GM23338 (cell line): ENCODE data around the gene IFTAP. TPM values are rescaled to one million over a fixed set of nuclear protein-coding genes. Genes with fewer than 3 reads are reported as not detected.
"Not testable (repeated sequence)": the region's sequence is repeated elsewhere in the genome, so short reads cannot be mapped to it uniquely, and the experiment has no call there.

Source experiments
- ATAC-seq: fragments of 200-7000 bp; cut with Tn5 transposase; 3 replicates; pipeline ENCODE4 v1.9.1; 2020
- DNase-seq: peaks from one replicate; pipeline ENCODE4 v3.0.0-alpha.2; 2015; ENCODE audit warnings: low spot score
- H2AFZ ChIP-seq: fragments of 200-600 bp; sonication (generic); 2 replicates; pipeline ENCODE4 v1.8.0; 2016; ENCODE audit warnings: antibody characterized with exemption, mild to moderate bottlenecking, moderate library complexity
- H3F3A ChIP-seq: fragments of 200-600 bp; sonication (generic); replicated peaks from 2 replicates; pipeline ENCODE4 v1.8.0; 2017; ENCODE audit warnings: antibody characterized with exemption, mixed run types, low read depth
- H3K27ac ChIP-seq: fragments of 200-600 bp; sonication (generic); 2 replicates; pipeline ENCODE4 v1.6.1; 2016; ENCODE audit warnings: low read depth
- H3K27me3 ChIP-seq: fragments of 200-600 bp; sonication (generic); 2 replicates; pipeline ENCODE4 v1.8.0; 2016; ENCODE audit warnings: mild to moderate bottlenecking, mixed run types, moderate library complexity; ENCODE audit not compliant: insufficient read depth
- H3K36me3 ChIP-seq: fragments of 200-600 bp; sonication (generic); 2 replicates; pipeline ENCODE4 v1.8.0; 2016; ENCODE audit warnings: mild to moderate bottlenecking; ENCODE audit not compliant: insufficient read depth
- H3K4me1 ChIP-seq: fragments of 200-600 bp; sonication (generic); 2 replicates; pipeline ENCODE4 v1.8.0; 2016; ENCODE audit warnings: mild to moderate bottlenecking, moderate library complexity; ENCODE audit not compliant: insufficient read depth
- H3K4me2 ChIP-seq: fragments of 200-600 bp; sonication (generic); 2 replicates; pipeline ENCODE4 v1.7.1; 2017; ENCODE audit warnings: mixed run types
- H3K4me3 ChIP-seq: fragments of 200-600 bp; sonication (generic); 2 replicates; pipeline ENCODE4 v1.6.1; 2016; ENCODE audit warnings: mixed run types
- H3K79me2 ChIP-seq: fragments of 200-600 bp; sonication (generic); replicated peaks from 2 replicates; pipeline ENCODE4 v1.8.0; 2017; ENCODE audit warnings: mild to moderate bottlenecking; ENCODE audit not compliant: insufficient read depth
- H3K9me2 ChIP-seq: fragments of 200-600 bp; sonication (generic); 2 replicates; pipeline ENCODE4 v1.8.0; 2017; ENCODE audit not compliant: insufficient read depth
- H4K20me1 ChIP-seq: fragments of 200-600 bp; sonication (generic); replicated peaks from 2 replicates; pipeline ENCODE4 v1.8.0; 2017; ENCODE audit warnings: mild to moderate bottlenecking; ENCODE audit not compliant: insufficient read depth
- H3K27ac Mint-ChIP-seq: 2 replicates; pipeline ENCODE4 v1.8.0; 2020; ENCODE audit warnings: inconsistent platforms, mild to moderate bottlenecking, moderate library complexity, mixed read lengths
- H3K27me3 Mint-ChIP-seq: 3 replicates; pipeline ENCODE4 v1.8.0; 2022; ENCODE audit warnings: low read depth, mild to moderate bottlenecking, moderate library complexity, mixed read lengths, inconsistent platforms; ENCODE audit not compliant: insufficient read depth, poor library complexity
- H3K36me3 Mint-ChIP-seq: 3 replicates; pipeline ENCODE4 v1.8.0; 2021; ENCODE audit warnings: low read depth, mild to moderate bottlenecking, inconsistent platforms, moderate library complexity, mixed read lengths
- H3K4me1 Mint-ChIP-seq: 3 replicates; pipeline ENCODE4 v1.8.0; 2020; ENCODE audit warnings: mild to moderate bottlenecking, inconsistent platforms, mixed read lengths
- H3K4me3 Mint-ChIP-seq: 3 replicates; pipeline ENCODE4 v1.8.0; 2021; ENCODE audit warnings: moderate library complexity, mild to moderate bottlenecking, inconsistent platforms, mixed read lengths
- H3K9me3 Mint-ChIP-seq: 3 replicates; pipeline ENCODE4 v1.8.0; 2020; ENCODE audit warnings: moderate library complexity, mild to moderate bottlenecking, inconsistent platforms, mixed read lengths
- CREB1 ChIP-seq: fragments of 250-450 bp; sonication (Bioruptor Pico); IDR thresholded peaks from 2 replicates; pipeline ENCODE4 v1.5.0; 2020; ENCODE audit warnings: low read depth, mild to moderate bottlenecking, moderate library complexity
- EZH2 ChIP-seq: fragments of 200-600 bp; sonication (generic); IDR thresholded peaks from one replicate; pipeline ENCODE4 v1.8.0; 2017; ENCODE audit warnings: antibody characterized with exemption, mild to moderate bottlenecking, low read depth; ENCODE audit not compliant: unreplicated experiment
- EZH2phosphoT487 ChIP-seq: fragments of 200-600 bp; sonication (generic); IDR thresholded peaks from one replicate; pipeline ENCODE4 v1.8.1; 2018; ENCODE audit warnings: antibody characterized with exemption; ENCODE audit not compliant: unreplicated experiment
- JUNB ChIP-seq: IDR thresholded peaks from one replicate; pipeline ENCODE4 v1.6.1; 2016; ENCODE audit warnings: antibody characterized with exemption; ENCODE audit not compliant: unreplicated experiment
- NANOG ChIP-seq: IDR thresholded peaks from 2 replicates; pipeline ENCODE4 v1.6.1; 2016; ENCODE audit warnings: antibody characterized with exemption, borderline replicate concordance
- POLR2AphosphoS5 ChIP-seq: IDR thresholded peaks from 2 replicates; pipeline ENCODE4 v1.6.1; 2016; ENCODE audit warnings: antibody characterized with exemption, low read depth
- ZNF114 ChIP-seq: fragments of 250-450 bp; sonication (Bioruptor Pico); IDR thresholded peaks from 2 replicates; pipeline ENCODE4 v1.5.0; 2020; ENCODE audit warnings: mild to moderate bottlenecking, moderate library complexity
- polyA plus RNA-seq: library from polyadenylated mRNA; unstranded; fragments of >200 nt; fragmentation: Nextera tagmentation; extraction: Ambion mirVana; gene quantifications from 2 replicates; pipeline ENCODE4 v1.2.1, GENCODE V29; 2016
- total RNA-seq: library from RNA; depleted of rRNA; stranded (reverse); fragments of >200 nt; shearing (Covaris generic); gene quantifications from 2 replicates; pipeline ENCODE4 v1.2.3, GENCODE V29; 2014
- TF ChIP-seq, protein P1 (sequence below), 2 experiments: fragments of 200-600 bp in 1 of 2; sonication (generic) in 1 of 2; conservative IDR thresholded peaks; 2 replicates each; pipeline versions ENCODE4 v1.5.1 to v1.6.1; 2016 to 2017; ENCODE audit warnings: antibody characterized with exemption in 2 of 2, low read depth in 2 of 2, mild to moderate bottlenecking in 2 of 2, moderate library complexity in 1 of 2
- TF ChIP-seq, protein P2 (sequence below): IDR thresholded peaks from 2 replicates; pipeline ENCODE4 v1.6.1; 2016; ENCODE audit warnings: antibody characterized with exemption

The IFTAP gene
- total and polyA plus RNA-seq, 2 experiments from 2014 or later, result 17.1 to 39.1 TPM

DNA sequence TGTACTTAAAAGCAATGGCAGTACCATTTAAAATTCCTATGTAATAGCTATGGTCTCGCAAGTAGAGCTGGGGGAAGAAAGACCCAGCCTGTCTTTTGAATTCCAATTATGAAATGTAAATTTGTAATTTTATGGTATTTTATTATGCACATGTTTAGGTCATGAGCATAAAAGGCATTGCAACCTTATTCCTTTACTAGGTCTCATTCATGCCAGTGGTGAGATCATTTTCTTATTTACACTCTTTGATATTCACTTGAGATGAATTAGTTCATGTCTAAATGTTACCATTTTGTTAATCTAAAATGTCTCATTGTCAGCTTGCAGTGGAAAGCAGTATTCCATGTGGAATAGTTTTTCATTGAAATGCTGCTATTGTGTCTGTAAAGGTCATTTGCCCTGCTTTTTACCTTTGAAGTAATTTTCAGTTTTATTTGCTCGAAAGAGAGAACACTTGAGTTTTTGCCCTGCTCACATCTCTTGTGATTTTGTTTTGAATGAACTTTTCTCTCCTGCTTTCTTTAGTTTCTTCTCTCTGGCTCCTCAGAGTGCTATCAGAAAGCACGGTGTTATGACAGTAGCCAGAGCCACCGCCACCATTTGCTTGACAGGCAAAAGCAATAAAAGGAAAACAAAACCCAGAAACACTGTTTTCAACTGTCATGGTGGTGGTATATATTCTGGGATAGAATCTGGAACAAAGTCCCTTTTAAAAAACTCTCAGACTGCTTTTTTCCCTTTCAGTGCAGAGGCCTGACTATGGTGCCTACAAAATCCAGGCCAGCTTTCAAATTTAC, 41.0 kb downstream of the IFTAP start:
- TF ChIP-seq ZNF114 (CRISPR knock-in tag), result no peak
- TF ChIP-seq EZH2, result no peak
- TF ChIP-seq, protein P1, sequence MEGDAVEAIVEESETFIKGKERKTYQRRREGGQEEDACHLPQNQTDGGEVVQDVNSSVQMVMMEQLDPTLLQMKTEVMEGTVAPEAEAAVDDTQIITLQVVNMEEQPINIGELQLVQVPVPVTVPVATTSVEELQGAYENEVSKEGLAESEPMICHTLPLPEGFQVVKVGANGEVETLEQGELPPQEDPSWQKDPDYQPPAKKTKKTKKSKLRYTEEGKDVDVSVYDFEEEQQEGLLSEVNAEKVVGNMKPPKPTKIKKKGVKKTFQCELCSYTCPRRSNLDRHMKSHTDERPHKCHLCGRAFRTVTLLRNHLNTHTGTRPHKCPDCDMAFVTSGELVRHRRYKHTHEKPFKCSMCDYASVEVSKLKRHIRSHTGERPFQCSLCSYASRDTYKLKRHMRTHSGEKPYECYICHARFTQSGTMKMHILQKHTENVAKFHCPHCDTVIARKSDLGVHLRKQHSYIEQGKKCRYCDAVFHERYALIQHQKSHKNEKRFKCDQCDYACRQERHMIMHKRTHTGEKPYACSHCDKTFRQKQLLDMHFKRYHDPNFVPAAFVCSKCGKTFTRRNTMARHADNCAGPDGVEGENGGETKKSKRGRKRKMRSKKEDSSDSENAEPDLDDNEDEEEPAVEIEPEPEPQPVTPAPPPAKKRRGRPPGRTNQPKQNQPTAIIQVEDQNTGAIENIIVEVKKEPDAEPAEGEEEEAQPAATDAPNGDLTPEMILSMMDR (conservative IDR thresholded peaks at IDR 0.05; ENCODE audit: low read depth in 2 of 2), result no peak
- TF ChIP-seq NANOG, result no peak
- TF ChIP-seq POLR2AphosphoS5, result no peak

DNA sequence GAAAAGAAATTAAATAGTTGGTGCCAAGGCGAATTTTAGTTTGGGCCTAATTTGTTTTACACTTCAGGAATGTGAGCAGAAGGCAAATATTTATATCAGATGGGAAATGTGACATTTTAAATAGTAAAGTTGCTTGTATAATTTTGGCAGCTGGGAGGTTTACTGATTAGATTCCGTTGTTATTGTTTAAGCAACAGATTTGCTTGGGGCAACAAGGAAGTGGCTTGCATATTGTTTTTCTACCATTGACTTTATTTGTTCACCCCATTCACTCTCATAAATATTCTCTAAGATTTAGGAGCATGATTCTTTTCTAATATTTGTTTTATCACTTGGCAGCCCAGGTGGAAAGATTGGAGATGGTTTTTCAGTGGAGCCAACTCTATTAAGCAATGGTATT, 44.3 kb downstream of the IFTAP start:
- Mint-ChIP-seq H3K27ac (no peak overlapping the region), H3K4me3 (no peak overlapping the region), H3K9me3 (peaks cover 9% of the 10 kb centered on the region; the same call in 1 of the 3 replicates), H3K4me1 (no peaks in the 10 kb centered on the region), H3K27me3 (no peaks in the 10 kb centered on the region), H3K36me3 (no peaks in the 10 kb centered on the region; the same call in 1 of the 3 replicates)
- Histone ChIP-seq H4K20me1 (no peaks in the 10 kb centered on the region), H3K4me1 (no peaks in the 10 kb centered on the region), H3K27me3 (no peaks in the 10 kb centered on the region), H3K27ac (no peak overlapping the region), H2AFZ (no peak overlapping the region), H3K36me3 (no peaks in the 10 kb centered on the region), H3K9me2 (no peaks in the 10 kb centered on the region), H3F3A (no peaks in the 10 kb centered on the region), H3K79me2 (no peaks in the 10 kb centered on the region), H3K4me2 (no peak overlapping the region), H3K4me3 (no peak overlapping the region)
- TF ChIP-seq NANOG (no peak), POLR2AphosphoS5 (no peak), EZH2phosphoT487 (no peak)
- no peak for ATAC-seq
- no peak for DNase-seq

More for the DNA sequence above, 41.0 kb downstream of the IFTAP start:
- Histone ChIP-seq H3K79me2 (no peaks in the 10 kb centered on the region), H3K4me3 (no peak overlapping the region), H3K4me2 (no peak overlapping the region), H4K20me1 (no peaks in the 10 kb centered on the region), H2AFZ (no peak overlapping the region), H3K4me1 (no peaks in the 10 kb centered on the region), H3K27me3 (no peaks in the 10 kb centered on the region), H3K36me3 (no peaks in the 10 kb centered on the region), H3F3A (no peaks in the 10 kb centered on the region), H3K9me2 (no peaks in the 10 kb centered on the region), H3K27ac (no peak overlapping the region)
- H3K9me3 Mint-ChIP-seq, result no peaks in the 10 kb centered on the region; the same call in 2 of the 3 replicates
- DNase-seq (no peak), ATAC-seq (no peak)
- no peaks in the 10 kb centered on the region; the same call in 1 of the 3 replicates for H3K36me3 Mint-ChIP-seq
- no peak overlapping the region for H3K4me3 Mint-ChIP-seq
- H3K27me3 Mint-ChIP-seq, result no peaks in the 10 kb centered on the region
- H3K4me1 Mint-ChIP-seq, result no peaks in the 10 kb centered on the region
- no peak overlapping the region; the same call in 1 of the 2 replicates for H3K27ac Mint-ChIP-seq

DNA sequence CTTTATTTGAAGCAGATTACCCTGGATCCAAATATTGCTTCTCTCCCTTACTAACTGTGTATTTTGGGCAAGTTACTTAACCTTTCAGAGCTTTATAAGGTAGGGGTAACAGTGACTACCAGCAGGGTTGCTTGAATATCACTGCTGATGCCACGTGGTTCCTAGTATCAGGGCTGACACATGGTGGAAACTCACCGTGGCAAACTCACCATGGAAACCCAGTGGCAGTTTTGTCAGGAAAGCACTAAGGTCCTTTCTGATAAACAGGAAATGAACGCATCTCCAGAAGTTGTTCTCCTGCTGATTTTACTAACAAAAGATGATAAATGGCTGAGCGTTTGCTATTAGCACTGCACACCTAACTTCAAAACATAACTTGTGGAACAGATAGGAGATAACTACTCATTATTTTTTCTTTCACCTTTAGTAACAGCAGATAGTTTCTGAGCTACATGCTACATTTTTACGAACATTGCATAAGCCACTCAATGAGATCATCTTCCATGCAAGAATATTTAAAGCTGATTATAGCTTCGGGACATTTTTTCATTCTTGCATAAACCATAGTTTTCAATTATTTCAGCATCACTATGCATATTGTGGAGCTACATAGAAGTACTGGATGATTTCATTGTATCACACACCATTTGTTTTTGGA, 63.4 kb downstream of the IFTAP start:
- H3K4me2 ChIP-seq, result no peak overlapping the region
- ATAC-seq (no peak), DNase-seq (no peak)
- no peaks in the 10 kb centered on the region for H3K36me3 ChIP-seq
- H3K4me1 Mint-ChIP-seq, result no peaks in the 10 kb centered on the region
- H3K4me1 ChIP-seq, result no peaks in the 10 kb centered on the region
- no peaks in the 10 kb centered on the region for H3F3A ChIP-seq
- H3K79me2 ChIP-seq, result no peaks in the 10 kb centered on the region
- H3K27me3 Mint-ChIP-seq, result no peaks in the 10 kb centered on the region
- H3K36me3 Mint-ChIP-seq, result peaks cover 18% of the 10 kb centered on the region; the same call in 2 of the 3 replicates
- TF ChIP-seq CREB1 (no peak), JUNB (no peak)
- TF ChIP-seq, protein P2, sequence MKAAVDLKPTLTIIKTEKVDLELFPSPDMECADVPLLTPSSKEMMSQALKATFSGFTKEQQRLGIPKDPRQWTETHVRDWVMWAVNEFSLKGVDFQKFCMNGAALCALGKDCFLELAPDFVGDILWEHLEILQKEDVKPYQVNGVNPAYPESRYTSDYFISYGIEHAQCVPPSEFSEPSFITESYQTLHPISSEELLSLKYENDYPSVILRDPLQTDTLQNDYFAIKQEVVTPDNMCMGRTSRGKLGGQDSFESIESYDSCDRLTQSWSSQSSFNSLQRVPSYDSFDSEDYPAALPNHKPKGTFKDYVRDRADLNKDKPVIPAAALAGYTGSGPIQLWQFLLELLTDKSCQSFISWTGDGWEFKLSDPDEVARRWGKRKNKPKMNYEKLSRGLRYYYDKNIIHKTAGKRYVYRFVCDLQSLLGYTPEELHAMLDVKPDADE, result no peak
- H3K4me3 Mint-ChIP-seq, result no peak overlapping the region
- H3K9me2 ChIP-seq, result peaks cover 4% of the 10 kb centered on the region; the same call in 1 of the 2 replicates
- no peak overlapping the region for H3K27ac ChIP-seq
- H3K27ac Mint-ChIP-seq, result no peak overlapping the region
- H2AFZ ChIP-seq, result no peak overlapping the region
- no peak overlapping the region for H3K4me3 ChIP-seq
- no peaks in the 10 kb centered on the region for H4K20me1 ChIP-seq
- peaks cover 9% of the 10 kb centered on the region for H3K9me3 Mint-ChIP-seq
- no peaks in the 10 kb centered on the region for H3K27me3 ChIP-seq

DNA sequence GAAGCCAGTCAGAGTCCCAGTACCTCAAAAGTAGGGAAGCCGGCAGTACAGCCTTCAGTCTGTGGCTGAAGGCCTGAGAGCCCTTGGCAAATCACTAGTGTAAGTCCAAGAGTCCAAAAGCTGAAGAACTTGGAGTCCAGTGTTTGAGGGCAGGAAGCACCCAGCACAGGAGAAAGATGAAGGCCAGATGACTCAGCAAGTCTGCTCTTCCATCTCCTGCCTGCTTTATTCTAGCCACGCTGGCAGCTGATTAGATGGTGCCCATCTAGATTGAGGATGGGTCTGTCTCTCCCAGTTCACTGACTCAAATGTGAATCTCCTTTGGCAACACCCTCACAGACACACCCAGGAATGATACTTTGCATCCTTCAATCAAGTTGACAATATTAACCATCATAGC, 67.1 kb downstream of the IFTAP start:
- Mint-ChIP-seq H3K9me3 (peaks cover 28% of the 10 kb centered on the region), H3K36me3 (peaks cover 32% of the 10 kb centered on the region), H3K27ac (peak overlapping the region; percentile 21; the same call in 1 of the 2 replicates)
- H3K27ac ChIP-seq, H3K4me3 Mint-ChIP-seq, H3K27me3 Mint-ChIP-seq, H2AFZ ChIP-seq, H3K4me1 Mint-ChIP-seq, H3F3A ChIP-seq, H4K20me1 ChIP-seq, H3K4me3 ChIP-seq, H3K36me3 ChIP-seq, ATAC-seq, H3K27me3 ChIP-seq, H3K79me2 ChIP-seq, DNase-seq, H3K9me2 ChIP-seq, H3K4me1 ChIP-seq, H3K4me2 ChIP-seq: not testable (repeated sequence)
